Type B pancreatic cell (in vitro differentiated cells): ENCODE data around the gene KIF5A. TPM values are rescaled to one million over a fixed set of nuclear protein-coding genes. Genes with fewer than 3 reads are reported as not detected.
A peak's percentile ranks its signal among the peaks of the same experiment; 100 is the strongest.
"Not testable (repeated sequence)": the region's sequence is repeated elsewhere in the genome, so short reads cannot be mapped to it uniquely, and the experiment has no call there.

ENCODE experiments used
- DNase-seq: peaks from one replicate; pipeline ENCODE4 v3.0.0; 2021; ENCODE audit warnings: mixed read lengths; ENCODE audit not compliant: unreplicated experiment; ENCODE audit errors: extremely low spot score
- H3K27ac Mint-ChIP-seq: 2 replicates; pipeline ENCODE4 v1.8.0; 2021; ENCODE audit warnings: mild to moderate bottlenecking, mixed read lengths
- H3K27me3 Mint-ChIP-seq: 2 replicates; pipeline ENCODE4 v1.8.0; 2021; ENCODE audit warnings: mixed read lengths
- H3K36me3 Mint-ChIP-seq: 2 replicates; pipeline ENCODE4 v1.8.0; 2021; ENCODE audit warnings: mixed read lengths
- H3K4me1 Mint-ChIP-seq: one replicate; pipeline ENCODE4 v1.8.0; 2021; ENCODE audit warnings: mixed read lengths; ENCODE audit not compliant: unreplicated experiment
- H3K4me3 Mint-ChIP-seq: 2 replicates; pipeline ENCODE4 v1.8.0; 2021; ENCODE audit warnings: mild to moderate bottlenecking, mixed read lengths
- H3K9me3 Mint-ChIP-seq: 2 replicates; pipeline ENCODE4 v1.8.0; 2021; ENCODE audit warnings: mixed read lengths
- total RNA-seq: library from RNA; stranded (reverse); gene quantifications from 2 replicates; pipeline ENCODE4 v1.2.1, GENCODE V29; 2021; ENCODE audit warnings: low replicate concordance
- TF ChIP-seq, protein P1 (sequence below): fragments of 200-600 bp; sonication (generic); conservative IDR thresholded peaks from 2 replicates; pipeline ENCODE4 v1.5.0; 2021; ENCODE audit warnings: antibody characterized with exemption, mild to moderate bottlenecking

KIF5A gene
- total RNA-seq, 1 donor from 2014 or later, result 4.4 TPM

DNA sequence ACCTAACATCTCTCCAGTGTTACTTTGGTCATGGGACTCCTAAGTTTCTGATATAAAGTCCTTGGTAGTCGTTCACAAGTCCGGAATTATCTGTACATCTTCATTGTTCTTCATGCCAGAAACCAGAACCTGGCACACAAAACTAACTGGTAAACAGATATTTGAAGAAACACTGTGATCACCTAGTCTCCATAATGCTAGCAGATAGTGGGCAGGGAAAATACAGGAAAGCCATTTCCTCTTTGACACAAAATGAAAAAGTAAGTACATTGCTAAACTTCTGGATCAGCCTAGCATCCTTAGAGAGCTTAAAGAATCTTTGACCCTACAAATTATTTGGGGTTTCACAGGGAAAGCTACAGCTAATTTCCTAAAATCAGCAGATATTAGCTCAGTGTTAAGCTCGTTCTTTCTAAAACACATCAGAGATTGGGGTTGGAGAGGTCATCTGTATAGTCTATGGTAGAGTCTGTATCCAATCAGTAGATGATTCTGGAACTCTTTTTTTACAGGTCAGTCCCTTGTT is 34.4 kb upstream of the KIF5A start:
- TF ChIP-seq, protein P1, sequence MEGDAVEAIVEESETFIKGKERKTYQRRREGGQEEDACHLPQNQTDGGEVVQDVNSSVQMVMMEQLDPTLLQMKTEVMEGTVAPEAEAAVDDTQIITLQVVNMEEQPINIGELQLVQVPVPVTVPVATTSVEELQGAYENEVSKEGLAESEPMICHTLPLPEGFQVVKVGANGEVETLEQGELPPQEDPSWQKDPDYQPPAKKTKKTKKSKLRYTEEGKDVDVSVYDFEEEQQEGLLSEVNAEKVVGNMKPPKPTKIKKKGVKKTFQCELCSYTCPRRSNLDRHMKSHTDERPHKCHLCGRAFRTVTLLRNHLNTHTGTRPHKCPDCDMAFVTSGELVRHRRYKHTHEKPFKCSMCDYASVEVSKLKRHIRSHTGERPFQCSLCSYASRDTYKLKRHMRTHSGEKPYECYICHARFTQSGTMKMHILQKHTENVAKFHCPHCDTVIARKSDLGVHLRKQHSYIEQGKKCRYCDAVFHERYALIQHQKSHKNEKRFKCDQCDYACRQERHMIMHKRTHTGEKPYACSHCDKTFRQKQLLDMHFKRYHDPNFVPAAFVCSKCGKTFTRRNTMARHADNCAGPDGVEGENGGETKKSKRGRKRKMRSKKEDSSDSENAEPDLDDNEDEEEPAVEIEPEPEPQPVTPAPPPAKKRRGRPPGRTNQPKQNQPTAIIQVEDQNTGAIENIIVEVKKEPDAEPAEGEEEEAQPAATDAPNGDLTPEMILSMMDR, result no peak
- no peaks in the 10 kb centered on the region for H3K9me3 Mint-ChIP-seq
- no peak for DNase-seq
- H3K27me3 Mint-ChIP-seq, result no peaks in the 10 kb centered on the region
- peak overlapping the region; percentile 75 for H3K27ac Mint-ChIP-seq
- peaks cover 14% of the 10 kb centered on the region for H3K4me1 Mint-ChIP-seq
- H3K36me3 Mint-ChIP-seq, result peaks cover 36% of the 10 kb centered on the region
- no peak overlapping the region for H3K4me3 Mint-ChIP-seq

DNA sequence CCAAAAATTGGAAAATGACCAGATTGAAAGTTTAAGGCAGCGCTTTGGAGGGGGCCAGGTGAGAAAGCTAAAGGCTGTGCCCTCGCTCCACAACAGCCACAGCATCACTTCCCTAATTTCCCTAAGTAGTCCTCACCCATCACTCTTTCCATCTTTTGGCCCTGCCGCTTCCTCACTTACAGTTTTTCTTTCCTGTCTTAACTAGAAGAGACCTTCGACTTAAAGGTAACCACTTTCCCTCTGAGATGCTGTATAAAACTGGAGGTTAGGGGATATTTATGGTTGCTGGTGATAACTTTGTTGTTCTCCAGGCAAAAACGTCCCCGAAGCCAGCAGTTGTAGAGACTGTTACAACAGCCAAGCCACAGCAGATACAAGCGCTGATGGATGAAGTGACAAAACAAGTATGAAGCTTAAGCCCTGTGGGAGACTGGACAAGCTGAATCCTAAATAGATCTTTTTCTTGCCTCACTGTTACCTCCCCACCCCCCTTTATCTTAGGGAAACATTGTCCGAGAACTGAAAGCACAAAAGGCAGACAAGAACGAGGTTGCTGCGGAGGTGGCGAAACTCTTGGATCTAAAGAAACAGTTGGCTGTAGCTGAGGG is 33.8 kb upstream of the KIF5A start:
- peaks cover 36% of the 10 kb centered on the region for H3K36me3 Mint-ChIP-seq

DNA sequence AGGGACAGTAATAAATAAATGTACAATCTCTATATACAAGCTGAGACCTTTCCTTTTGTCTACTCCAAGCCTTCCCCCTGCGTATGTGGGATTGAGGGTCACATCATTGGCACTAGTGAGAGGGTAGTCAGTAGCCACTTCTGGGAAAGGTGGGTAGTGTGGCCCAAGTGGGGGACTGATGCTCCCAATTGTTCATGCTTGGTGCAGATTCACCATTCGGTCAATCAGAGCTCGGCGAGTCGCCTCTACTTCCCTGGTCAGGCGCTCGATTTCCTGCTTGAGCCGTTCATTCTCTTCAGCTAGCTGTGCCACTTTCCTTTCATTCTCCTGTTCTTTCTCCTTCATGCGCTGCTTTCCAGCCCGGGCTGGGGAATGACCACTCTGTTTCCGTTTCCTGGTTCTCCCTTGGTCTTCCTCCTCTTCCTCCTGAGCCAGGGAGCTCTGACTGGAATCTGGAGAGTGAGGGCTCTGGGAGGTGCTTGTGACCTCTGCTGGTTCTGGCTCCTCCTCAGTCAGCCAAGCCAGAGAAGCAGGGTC is 33.2 kb upstream of the KIF5A start:
- DNase-seq, result no peak
- Mint-ChIP-seq H3K27me3 (no peaks in the 10 kb centered on the region), H3K27ac (peak overlapping the region; percentile 75), H3K9me3 (no peaks in the 10 kb centered on the region), H3K4me3 (no peak overlapping the region), H3K36me3 (peaks cover 36% of the 10 kb centered on the region), H3K4me1 (peaks cover 17% of the 10 kb centered on the region)
- TF ChIP-seq, protein P1, result no peak

More for the DNA sequence above, 33.8 kb upstream of the KIF5A start:
- TF ChIP-seq, protein P1, result no peak
- H3K4me1 Mint-ChIP-seq, result peaks cover 14% of the 10 kb centered on the region
- H3K27me3 Mint-ChIP-seq, result no peaks in the 10 kb centered on the region
- peak overlapping the region; percentile 75 for H3K27ac Mint-ChIP-seq
- no peak for DNase-seq
- H3K4me3 Mint-ChIP-seq, result peak overlapping the region; percentile 34
- H3K9me3 Mint-ChIP-seq, result no peaks in the 10 kb centered on the region

DNA sequence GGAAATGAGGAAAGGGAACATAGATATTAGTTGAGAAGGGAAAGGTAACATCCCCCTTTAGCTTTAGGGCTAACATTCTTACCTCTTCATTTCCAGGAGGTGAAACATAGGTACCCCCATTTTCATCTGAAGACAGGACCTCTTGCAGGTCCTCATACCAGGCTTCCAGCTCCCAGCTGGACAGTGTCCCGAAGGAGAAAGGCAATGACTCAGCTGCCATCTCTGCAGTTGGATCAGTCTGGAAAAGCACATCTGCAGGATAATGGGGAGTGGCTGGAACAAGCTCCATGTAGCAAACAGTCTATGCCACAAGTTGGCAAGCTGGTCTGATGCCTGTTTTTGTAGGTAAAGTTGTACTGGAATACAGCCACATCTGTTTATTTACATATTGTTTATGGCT is 32.7 kb upstream of the KIF5A start:
- H3K36me3 Mint-ChIP-seq, result peaks cover 32% of the 10 kb centered on the region
- DNase-seq, result no peak
- TF ChIP-seq, protein P1, result no peak

DNA sequence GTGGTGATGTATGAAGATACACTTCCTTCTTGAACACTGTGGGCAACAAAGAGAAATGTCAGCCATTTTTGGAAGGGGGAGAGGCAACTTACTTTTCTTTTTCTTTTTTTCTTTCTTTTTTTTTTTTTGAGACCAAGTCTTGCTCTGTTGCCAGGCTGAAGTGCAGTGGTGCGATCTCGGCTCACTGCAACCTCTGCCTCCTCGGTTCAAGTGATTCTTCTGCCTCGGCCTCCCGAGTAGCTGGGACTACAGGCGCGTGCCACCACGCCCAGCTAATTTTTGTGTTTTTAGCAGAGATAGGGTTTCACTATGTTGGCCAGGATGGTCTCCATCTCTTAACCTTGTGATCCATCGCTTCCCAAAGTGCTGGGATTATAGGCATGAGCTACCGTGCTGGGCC is 32.1 kb upstream of the KIF5A start:
- not testable (repeated sequence) for H3K9me3 Mint-ChIP-seq, H3K27me3 Mint-ChIP-seq, DNase-seq
- Mint-ChIP-seq H3K27ac (peak overlapping the region; percentile 99), H3K36me3 (peaks cover 27% of the 10 kb centered on the region), H3K4me1 (peaks cover 23% of the 10 kb centered on the region), H3K4me3 (peak overlapping the region; percentile 71)

More for the DNA sequence above, 32.7 kb upstream of the KIF5A start:
- Mint-ChIP-seq H3K27ac (peak overlapping the region; percentile 75), H3K9me3 (no peaks in the 10 kb centered on the region), H3K27me3 (no peaks in the 10 kb centered on the region), H3K4me1 (peaks cover 22% of the 10 kb centered on the region), H3K4me3 (peak overlapping the region; percentile 71)

DNA sequence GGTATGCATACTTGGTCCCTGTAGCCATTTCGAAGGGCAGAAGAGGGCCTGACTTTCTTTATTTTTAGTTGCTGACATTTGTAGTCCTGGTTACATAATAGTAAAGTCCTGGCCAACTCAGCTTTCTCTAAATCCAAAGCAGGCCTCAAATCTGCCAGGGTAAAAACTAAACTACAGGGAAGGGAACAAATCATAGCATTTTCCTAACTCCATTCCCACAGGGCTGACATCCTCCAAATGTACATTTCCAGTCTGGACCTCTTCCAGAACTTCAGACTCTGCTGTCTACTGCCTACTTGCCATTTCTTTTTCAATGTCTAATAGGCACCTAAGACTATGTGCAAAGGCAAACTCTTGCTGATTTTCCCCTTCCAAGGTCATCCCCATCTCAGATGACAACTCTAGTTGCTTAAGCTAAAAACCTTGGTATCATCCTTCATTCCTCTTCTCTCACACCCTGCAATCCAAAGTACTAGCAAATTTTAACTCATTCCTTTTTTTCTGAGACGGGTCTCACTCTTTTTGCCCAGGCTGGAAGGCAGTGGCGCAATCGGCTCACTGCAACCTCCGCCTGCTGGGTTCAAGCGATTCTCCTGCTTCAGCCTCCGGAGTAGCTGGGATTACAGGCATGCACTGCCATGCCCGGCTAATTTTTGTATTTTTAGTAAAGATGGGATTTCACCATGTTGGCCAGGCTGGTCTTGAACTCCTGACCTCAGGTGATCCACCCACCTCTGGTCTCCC is 31.5 kb upstream of the KIF5A start:
- Mint-ChIP-seq H3K27me3 (no peaks in the 10 kb centered on the region), H3K4me1 (peaks cover 26% of the 10 kb centered on the region), H3K27ac (peak overlapping the region; percentile 99), H3K9me3 (no peaks in the 10 kb centered on the region), H3K4me3 (peak overlapping the region; percentile 99), H3K36me3 (peaks cover 21% of the 10 kb centered on the region)
- TF ChIP-seq, protein P1, result no peak
- DNase-seq, result no peak
